ENCODE measurements around the gene ETFB. TPM values are rescaled to one million over a fixed set of nuclear protein-coding genes. Genes with fewer than 3 reads are reported as not detected.
A peak's percentile ranks its signal among the peaks of the same experiment; 100 is the strongest.

ETFB gene
- total RNA-seq, 8 experiments from 2014 or later: 64.7 to 217 (median 144) TPM

DNA sequence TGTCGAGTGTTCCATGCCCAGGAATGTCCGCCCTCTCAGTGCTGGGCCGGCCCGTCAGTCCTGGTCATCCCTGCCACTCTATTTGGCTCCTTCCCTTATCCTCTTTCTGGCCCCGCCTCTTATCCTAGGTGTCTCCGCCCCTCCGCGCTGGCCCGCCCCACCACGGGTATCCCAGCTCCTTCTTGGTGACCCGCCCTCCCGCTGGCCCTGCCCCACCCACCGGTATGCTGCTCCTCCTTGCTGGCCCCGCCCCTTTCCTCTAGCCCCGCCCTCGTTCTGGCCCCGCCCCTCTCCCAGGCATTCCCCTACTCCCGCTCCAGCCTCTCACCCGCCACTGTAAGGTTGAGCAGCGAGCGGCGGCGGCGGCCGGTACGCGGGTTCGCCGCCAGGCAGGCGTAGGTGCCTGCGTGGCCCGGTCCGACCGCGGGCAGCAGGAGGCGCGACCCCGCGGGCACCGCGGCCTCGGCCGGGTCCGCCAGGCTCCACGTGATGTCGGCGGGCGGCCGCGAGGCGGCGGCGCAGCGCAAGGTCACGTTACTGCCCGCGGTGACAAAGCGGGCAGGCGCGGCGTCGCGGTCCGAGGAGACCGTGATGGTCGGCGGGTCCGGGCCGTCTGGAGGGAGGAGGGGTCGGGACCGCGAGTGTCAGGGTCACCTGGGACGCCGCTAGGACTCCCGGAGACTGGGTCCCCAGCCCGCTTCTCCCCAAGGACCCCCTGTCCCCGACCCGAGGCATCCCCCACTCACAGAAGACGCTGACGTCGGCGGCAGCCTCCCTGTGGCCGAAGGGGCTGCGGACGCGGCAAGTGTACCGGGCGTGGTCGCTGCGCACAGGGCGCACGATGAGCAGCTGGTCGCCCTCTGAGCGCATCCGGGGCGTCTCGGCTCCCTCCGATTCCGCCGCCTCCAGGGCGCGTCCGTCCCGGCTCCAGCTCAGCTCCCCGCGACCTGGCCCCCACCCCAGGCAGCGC, 26.2 kb downstream of the ETFB start:
- Histone ChIP-seq H3K27ac (peak overlapping the region; percentile 88 to 94), H3K4me1 (replicated peaks in 1 of 2) (peaks cover 0 to 7% of the 10 kb centered on the region in 2 donors), H3K4me3 (peak overlapping the region; percentile 72 to 85 (median 82))
- WGBS, 10 experiments: 0 to 7% (median 0%) methylated on average over 1 to 11 of the region's 107 CpGs; no CpG with 5 or more reads in 7 of the 10 experiments
- ATAC-seq (replicated peaks in 6 of 8): peak; percentile 67 to 85 (median 82)
- in situ Hi-C loops (cut with MboI; ENCODE audit: low pct_unique_long_range_greater_than_20kb in 2 of 9, low sequenced_read_pairs in 9 of 9, unreplicated experiment in 9 of 9): no loop called here

DNA sequence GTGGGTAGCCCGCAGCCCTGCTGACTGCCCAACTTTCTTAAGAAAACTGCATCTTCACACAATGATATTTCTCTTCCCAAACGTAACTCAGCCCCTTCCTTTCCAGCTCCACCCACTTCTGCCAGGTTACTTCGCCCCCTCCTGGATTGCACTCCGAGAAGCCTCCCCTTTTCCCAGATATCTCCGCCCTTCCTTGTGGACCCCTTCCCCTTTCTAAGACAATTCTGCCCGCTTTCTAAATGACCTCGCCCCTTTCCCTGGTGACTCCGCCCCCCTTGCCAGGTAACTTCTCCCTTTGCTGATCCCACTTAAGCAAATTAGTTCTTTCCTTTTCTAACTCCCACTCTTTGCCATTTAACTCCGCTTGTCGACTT, 26.9 kb downstream of the ETFB start:
- in situ Hi-C loops (cut with MboI; ENCODE audit: low pct_unique_long_range_greater_than_20kb in 2 of 9, low sequenced_read_pairs in 9 of 9, unreplicated experiment in 9 of 9): no loop called here
- WGBS, 10 experiments: 0 to 4% (median 0%) methylated on average over 1 to 8 of the region's 10 CpGs; no CpG with 5 or more reads in 3 of the 10 experiments
- peaks cover 0 to 7% of the 10 kb centered on the region in 2 donors for H3K4me1 ChIP-seq (replicated peaks in 1 of 2)
- peak overlapping the region in 1 of 2 donors; percentile 71 for H3K27ac ChIP-seq
- peak in 5 of 8 experiments; percentile 0 to 4 (median 1) for ATAC-seq (replicated peaks in 6 of 8)
- peak overlapping the region; percentile 72 to 85 (median 82) for H3K4me3 ChIP-seq

DNA sequence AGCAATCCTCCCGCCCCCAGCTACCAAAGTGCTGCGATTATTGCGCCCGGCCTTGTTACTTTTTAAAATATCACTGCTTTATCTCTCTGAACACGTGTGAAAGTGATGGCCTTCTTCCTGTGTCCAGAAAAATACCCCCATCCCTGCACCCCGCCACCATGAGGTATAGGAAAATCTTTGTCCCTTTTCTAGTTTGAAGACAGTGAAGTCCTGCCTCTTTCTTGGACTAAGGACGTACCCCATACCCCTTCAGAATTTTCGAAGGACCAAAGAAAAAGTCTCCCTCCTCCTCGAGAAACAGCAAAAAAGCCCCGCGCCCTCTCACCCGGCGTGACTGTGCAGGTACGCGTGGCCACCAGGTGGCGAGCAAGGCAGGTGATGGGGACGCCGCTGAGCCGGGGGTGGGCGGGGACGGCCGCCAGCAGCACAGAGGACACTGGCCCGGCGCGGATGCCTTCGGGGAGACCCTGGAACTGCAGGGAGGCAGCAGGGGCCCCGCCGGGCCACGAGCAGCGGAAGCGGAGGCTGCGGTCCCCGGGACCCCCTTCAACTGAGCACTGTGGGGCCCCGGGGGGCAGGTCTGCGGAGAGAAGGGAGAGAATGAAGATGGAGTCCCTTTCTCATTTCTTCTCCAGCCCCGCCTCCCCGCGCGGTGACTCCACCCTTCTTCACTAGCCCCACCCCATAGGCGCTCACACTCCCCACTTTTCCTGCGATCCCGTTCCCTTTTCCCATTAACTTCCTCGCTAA, 27.4 kb downstream of the ETFB start:
- peak; percentile 41 to 67 (median 50) for ATAC-seq (replicated peaks in 6 of 8)
- in situ Hi-C loops (cut with MboI; ENCODE audit: low pct_unique_long_range_greater_than_20kb in 2 of 9, low sequenced_read_pairs in 9 of 9, unreplicated experiment in 9 of 9): no loop called here

DNA sequence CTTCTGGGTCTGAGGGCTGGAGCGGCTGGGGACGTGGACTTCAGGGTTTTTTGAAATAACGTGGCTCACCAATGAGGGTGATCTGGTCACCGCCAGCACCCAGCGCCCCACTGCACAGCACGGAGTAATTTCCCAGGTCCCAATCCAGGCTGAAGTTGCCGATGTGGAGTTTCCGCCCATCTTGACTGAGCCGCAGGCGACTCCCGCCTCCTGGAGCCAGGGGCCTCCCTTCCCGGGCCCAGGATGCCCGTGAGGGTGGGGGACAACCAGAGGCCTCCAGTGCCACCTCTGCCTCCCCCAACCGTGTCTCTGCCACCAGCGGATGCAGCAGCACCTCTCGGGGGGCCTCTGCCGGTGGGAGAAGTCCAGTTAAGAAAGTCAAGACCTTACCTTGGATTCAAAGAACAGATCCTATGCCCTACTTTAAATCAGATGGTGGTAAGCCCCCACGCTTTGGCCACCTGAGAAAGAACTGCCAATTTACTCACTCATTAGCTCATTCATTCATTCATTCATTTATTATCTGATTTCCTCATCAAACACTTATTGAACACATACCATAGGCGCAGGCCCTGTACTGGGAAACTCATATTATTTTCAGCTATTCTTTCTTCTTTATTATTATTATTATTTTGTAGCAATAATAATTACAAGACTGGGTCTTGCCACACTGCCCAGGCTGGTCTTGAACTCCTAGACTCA, 28.2 kb downstream of the ETFB start:
- peaks cover 0 to 7% of the 10 kb centered on the region in 2 donors for H3K4me1 ChIP-seq (replicated peaks in 1 of 2)
- in situ Hi-C loops (cut with MboI; ENCODE audit: low pct_unique_long_range_greater_than_20kb in 2 of 9, low sequenced_read_pairs in 9 of 9, unreplicated experiment in 9 of 9): no loop called here
- H3K27ac ChIP-seq: no peak overlapping the region
- 51 to 100% (median 85%) methylated on average over 1 to 9 of the region's 19 CpGs; no CpG with 5 or more reads in 2 of the 10 experiments for WGBS, 10 experiments
- ATAC-seq (replicated peaks in 6 of 8): no peak
- peak overlapping the region in 3 of 5 donors; percentile 81 to 85 (median 85) for H3K4me3 ChIP-seq

More for the DNA sequence above, 27.4 kb downstream of the ETFB start:
- WGBS, 10 experiments: 0 to 82% (median 43%) methylated on average over 1 to 10 of the region's 43 CpGs; no CpG with 5 or more reads in 1 of the 10 experiments
- Histone ChIP-seq H3K4me3 (peak overlapping the region; percentile 72 to 85 (median 82)), H3K27ac (peak overlapping the region; percentile 71), H3K4me1 (replicated peaks in 1 of 2) (peaks cover 0 to 7% of the 10 kb centered on the region in 2 donors)

DNA sequence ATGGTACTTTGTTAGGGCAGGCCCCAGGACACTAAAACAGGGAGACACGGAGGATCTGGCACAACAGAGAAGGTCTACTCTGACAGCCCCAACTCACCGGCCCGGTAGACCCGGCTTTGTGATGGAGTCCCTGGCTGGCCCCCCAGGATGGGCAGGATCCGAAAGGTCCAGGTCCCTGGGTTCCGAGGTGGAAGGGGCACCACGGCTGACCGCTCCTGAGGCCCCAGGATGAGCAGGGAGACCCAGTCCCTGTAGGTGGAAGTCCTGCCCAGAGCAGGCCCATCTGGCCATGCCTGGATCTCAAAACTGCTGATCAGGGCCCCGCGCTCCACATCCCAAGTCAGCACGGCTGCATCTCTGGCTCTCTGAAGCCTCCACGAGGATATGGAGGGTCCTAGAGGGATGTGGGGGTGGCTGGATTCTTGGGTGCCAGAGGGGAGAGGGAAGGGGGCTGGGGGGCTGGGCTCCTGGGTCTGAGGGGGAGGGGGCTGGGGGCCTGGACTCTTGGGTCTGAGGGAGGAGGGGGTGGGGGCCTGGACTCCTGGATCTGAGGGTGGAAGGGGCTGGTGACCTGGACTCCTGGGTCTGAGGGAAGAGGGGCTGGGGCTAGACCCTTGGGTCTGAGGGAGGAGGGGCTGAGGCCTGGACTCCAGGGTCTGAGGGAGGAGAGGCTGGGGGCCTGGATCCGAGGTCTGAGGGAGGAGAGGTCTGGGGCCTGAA, 28.9 kb downstream of the ETFB start:
- no peak for ATAC-seq (replicated peaks in 6 of 8)
- WGBS, 10 experiments: 76 to 100% (median 92%) methylated on average over 1 to 5 of the region's 13 CpGs; no CpG with 5 or more reads in 7 of the 10 experiments
- H3K4me1 ChIP-seq (replicated peaks in 1 of 2): peaks cover 0 to 7% of the 10 kb centered on the region in 2 donors
- in situ Hi-C loops (cut with MboI; ENCODE audit: low pct_unique_long_range_greater_than_20kb in 2 of 9, low sequenced_read_pairs in 9 of 9, unreplicated experiment in 9 of 9): no loop called here
- no peak overlapping the region for H3K27ac ChIP-seq
- no peak overlapping the region for H3K4me3 ChIP-seq

DNA sequence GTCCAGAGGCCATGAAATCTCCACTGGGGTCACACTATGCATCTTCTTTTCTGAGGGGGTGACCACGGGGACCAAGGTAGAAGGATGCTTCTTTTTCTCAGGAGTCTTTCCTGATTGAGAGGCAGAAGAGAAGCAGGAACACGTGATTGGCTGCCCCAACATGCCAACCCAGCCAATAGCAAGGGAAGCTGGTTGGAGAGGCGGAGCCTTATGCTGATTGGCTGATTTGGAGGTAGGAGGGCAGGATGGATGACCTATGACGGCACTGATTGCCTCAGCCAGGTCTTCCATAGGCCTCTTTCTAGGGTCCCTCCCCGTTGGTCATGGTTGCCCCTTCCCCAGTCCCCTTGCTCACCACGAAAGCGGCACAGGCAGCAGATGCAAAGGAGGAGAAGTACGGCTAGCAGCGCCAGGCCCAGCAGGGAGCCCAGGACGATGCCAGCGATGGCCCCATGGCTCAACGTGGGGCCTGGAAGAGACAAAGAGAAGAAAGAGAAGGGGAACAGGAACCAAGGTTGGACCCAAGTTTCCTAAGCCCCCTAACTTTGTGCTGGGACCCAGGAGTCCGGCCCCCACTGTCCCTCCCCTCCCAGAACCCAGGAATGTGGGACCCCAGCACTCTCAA, 32.2 kb downstream of the ETFB start:
- 68 to 100% (median 83%) methylated on average over 1 to 5 of the region's 13 CpGs; no CpG with 5 or more reads in 3 of the 10 experiments for WGBS, 10 experiments
- Histone ChIP-seq H3K27ac (no peak overlapping the region), H3K4me3 (no peak overlapping the region), H3K4me1 (replicated peaks in 1 of 2) (no peaks in the 10 kb centered on the region)
- ATAC-seq (replicated peaks in 6 of 8): no peak
- in situ Hi-C loops (cut with MboI; ENCODE audit: low pct_unique_long_range_greater_than_20kb in 2 of 9, low sequenced_read_pairs in 9 of 9, unreplicated experiment in 9 of 9): no loop called here

DNA sequence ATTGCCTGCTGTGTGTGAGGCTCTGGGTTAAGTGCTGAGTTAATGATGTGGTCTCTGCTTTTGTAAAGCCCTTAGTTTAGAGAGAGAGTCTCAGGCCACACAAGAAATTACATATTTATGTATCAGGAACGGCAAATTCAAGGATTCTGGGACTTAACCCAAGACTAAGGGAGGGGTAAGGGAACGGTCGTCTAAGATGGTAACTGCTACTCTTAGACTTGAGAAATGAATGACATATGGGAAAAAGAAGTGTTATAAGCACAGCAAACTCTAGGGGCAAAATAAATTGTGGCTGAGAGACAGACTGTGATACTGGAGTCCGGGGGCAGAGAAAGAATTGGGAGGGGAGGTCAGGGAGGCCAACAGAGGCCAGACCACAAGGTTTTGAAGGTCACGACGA, 34.5 kb downstream of the ETFB start:
- in situ Hi-C loops (cut with MboI; ENCODE audit: low pct_unique_long_range_greater_than_20kb in 2 of 9, low sequenced_read_pairs in 9 of 9, unreplicated experiment in 9 of 9): no loop called here
- no peak for ATAC-seq (replicated peaks in 6 of 8)
- no peak overlapping the region for H3K27ac ChIP-seq
- no peak overlapping the region for H3K4me3 ChIP-seq
- H3K4me1 ChIP-seq (replicated peaks in 1 of 2): peaks cover 4 to 5% of the 10 kb centered on the region in 2 donors
- 60 to 100% (median 82%) methylated on average over 1 to 6 of the region's 6 CpGs for WGBS, 10 experiments

DNA sequence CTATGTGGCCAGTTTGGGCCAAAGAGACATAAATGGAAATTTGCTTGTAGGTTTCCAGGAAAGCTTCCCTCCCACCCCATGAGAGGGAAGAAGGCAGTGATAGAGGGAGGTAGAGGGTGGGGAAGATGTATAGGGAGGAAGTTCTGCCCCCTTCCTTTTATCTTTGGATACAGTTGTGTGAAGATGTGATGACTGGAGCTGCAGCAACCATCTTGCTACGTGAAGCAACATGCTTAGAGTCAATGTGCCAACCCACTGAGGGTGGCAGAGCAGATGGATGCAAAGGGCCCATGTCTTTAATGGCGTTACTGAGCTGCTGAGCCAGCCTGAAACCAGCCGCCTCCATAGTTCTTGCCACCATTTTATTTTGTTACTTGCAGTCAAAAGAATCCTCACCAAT, 35.0 kb downstream of the ETFB start:
- Histone ChIP-seq H3K27ac (no peak overlapping the region), H3K4me1 (replicated peaks in 1 of 2) (peaks cover 4 to 5% of the 10 kb centered on the region in 2 donors), H3K4me3 (no peak overlapping the region)
- no peak for ATAC-seq (replicated peaks in 6 of 8)
- WGBS, 10 experiments: 25 to 80% (median 58%) methylated on average over 1 to 3 of the region's 3 CpGs; no CpG with 5 or more reads in 4 of the 10 experiments
- in situ Hi-C loops (cut with MboI; ENCODE audit: low pct_unique_long_range_greater_than_20kb in 2 of 9, low sequenced_read_pairs in 9 of 9, unreplicated experiment in 9 of 9): no loop called here

DNA sequence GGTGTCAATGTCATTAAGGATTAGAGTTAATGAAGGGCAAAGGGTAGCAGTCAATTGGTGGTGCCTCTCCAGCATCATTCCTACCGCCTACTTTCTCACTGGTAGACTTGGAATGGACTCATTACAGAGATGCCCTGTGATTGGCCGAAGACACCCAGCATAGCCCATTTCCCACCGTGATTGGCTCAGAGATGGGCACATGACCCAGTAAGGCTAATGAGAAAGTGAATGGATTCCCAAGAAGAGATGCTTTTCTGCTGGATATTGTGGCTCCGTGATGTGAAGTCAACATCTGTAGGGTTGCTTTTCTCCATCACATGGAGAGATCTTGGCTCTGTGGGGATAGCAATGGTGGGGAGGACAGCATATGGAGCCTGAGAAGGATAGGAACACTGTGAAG, 35.8 kb downstream of the ETFB start:
- Histone ChIP-seq H3K27ac (no peak overlapping the region), H3K4me3 (no peak overlapping the region), H3K4me1 (replicated peaks in 1 of 2) (peaks cover 4 to 5% of the 10 kb centered on the region in 2 donors)
- no peak for ATAC-seq (replicated peaks in 6 of 8)
- in situ Hi-C loops (cut with MboI; ENCODE audit: low pct_unique_long_range_greater_than_20kb in 2 of 9, low sequenced_read_pairs in 9 of 9, unreplicated experiment in 9 of 9): no loop called here
- 85 to 100% (median 100%) methylated on average over 1 to 4 of the region's 4 CpGs; no CpG with 5 or more reads in 3 of the 10 experiments for WGBS, 10 experiments

DNA sequence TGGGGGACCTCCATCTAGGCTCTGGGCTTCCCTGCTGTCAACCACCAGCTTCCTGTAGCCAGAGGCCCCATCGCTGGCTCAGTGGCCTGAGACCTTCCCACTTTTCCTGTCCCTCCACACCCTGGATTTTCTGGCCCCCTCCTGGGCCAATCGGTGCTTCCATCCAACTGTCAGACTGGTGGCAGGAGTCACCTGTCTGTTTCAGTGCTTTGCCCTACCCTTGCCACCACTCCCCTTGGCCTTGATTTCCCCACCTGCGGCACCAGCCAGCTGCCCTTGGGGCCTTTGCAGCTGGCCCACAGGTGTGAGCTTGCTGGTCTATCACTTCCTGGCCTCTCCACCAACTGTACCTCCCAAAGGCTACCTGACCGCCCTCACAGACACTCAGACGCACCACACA, 36.8 kb downstream of the ETFB start:
- in situ Hi-C loops (cut with MboI; ENCODE audit: low pct_unique_long_range_greater_than_20kb in 2 of 9, low sequenced_read_pairs in 9 of 9, unreplicated experiment in 9 of 9): no loop called here
- H3K27ac ChIP-seq: no peak overlapping the region
- no peak overlapping the region for H3K4me3 ChIP-seq
- no peak for ATAC-seq (replicated peaks in 6 of 8)
- H3K4me1 ChIP-seq (replicated peaks in 1 of 2): peaks cover 6 to 7% of the 10 kb centered on the region in 2 donors
- WGBS, 10 experiments: 86 to 100% (median 100%) methylated on average over 1 to 2 of the region's 5 CpGs; no CpG with 5 or more reads in 6 of the 10 experiments

DNA sequence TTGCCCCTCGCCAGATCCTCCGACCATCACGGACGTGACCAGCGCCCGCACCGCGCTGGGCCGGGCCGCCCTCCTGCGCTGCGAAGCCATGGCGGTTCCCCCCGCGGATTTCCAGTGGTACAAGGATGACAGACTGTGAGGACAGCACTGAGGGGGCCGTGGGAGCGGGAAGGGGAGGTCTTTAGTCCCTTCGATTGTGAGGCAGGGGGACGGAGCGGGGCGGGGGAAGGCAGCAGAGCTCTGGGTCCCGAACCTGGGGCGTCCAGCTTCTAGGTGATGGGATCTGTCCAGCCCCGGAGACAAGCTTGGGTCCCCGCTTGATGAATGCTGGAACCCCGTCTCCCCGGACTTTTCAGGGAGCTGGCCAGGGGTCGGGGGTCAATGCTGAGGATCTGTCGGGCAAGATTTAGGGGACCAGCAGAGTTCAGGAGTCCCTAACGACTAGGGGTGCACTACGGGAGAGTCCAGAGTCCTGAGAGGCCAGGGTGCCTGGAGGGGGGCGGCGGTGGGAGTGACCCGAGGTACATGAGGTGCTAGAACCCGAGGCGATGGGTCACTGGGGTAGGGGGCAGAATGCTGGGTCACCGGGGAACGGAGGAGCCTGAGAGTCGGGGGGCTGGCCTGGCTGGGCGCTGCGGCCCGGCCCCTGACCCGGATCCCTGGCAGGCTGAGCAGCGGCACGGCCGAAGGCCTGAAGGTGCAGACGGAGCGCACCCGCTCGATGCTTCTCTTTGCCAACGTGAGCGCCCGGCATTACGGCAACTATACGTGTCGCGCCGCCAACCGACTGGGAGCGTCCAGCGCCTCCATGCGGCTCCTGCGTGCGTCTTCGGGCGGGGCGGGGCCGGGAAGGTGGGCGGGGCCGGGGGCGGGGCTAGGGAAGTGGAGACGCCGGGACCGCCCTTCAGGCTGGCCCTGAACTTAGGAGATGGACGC, 38.9 kb downstream of the ETFB start:
- peak overlapping the region; percentile 17 to 42 (median 28) for H3K4me3 ChIP-seq
- in situ Hi-C loops (cut with MboI; ENCODE audit: low pct_unique_long_range_greater_than_20kb in 2 of 9, low sequenced_read_pairs in 9 of 9, unreplicated experiment in 9 of 9): no loop called here
- no peak overlapping the region for H3K27ac ChIP-seq
- peak; percentile 71 to 94 (median 75) for ATAC-seq (replicated peaks in 6 of 8)
- H3K4me1 ChIP-seq (replicated peaks in 1 of 2): peaks cover 20% of the 10 kb centered on the region in 2 donors
- WGBS, 10 experiments: 0% methylated on average over 1 to 2 of the region's 75 CpGs; no CpG with 5 or more reads in 7 of the 10 experiments
